Liver (tissue), 9 donors: ENCODE measurements around the gene CLMN. TPM values are rescaled to one million over a fixed set of nuclear protein-coding genes. Genes with fewer than 3 reads are reported as not detected.

ENCODE experiments used
- DNase-seq: peaks from one replicate; pipeline ENCODE4 v3.0.0-alpha.2; 2017; ENCODE audit warnings: low spot score
- H3K27ac ChIP-seq, 2 donors: one replicate each; pipeline ENCODE4 v1.7.0; 2013; ENCODE audit warnings: inconsistent platforms in 2 of 2, low read length in 2 of 2, control low read depth in 1 of 2, low read depth in 1 of 2, mild to moderate bottlenecking in 1 of 2
- H3K27me3 ChIP-seq, 4 donors: one replicate each; pipeline versions ENCODE4 v1.6.1 to v1.7.0; 2013; ENCODE audit warnings: low read length in 3 of 4, inconsistent platforms in 1 of 4, mild to moderate bottlenecking in 1 of 4, moderate library complexity in 1 of 4; ENCODE audit not compliant: control insufficient read depth in 4 of 4, insufficient read depth in 4 of 4
- H3K36me3 ChIP-seq, 4 donors: one replicate each; pipeline versions ENCODE4 v1.6.1 to v1.7.0; 2013; ENCODE audit warnings: low read length in 3 of 4, mild to moderate bottlenecking in 3 of 4, low read depth in 1 of 4, moderate library complexity in 1 of 4; ENCODE audit not compliant: control insufficient read depth in 4 of 4, insufficient read depth in 3 of 4
- H3K4me1 ChIP-seq, 4 donors: one replicate each; pipeline versions ENCODE4 v1.6.1 to v1.7.0; 2013; ENCODE audit warnings: low read length in 3 of 4, mild to moderate bottlenecking in 3 of 4, moderate library complexity in 1 of 4; ENCODE audit not compliant: control insufficient read depth in 4 of 4, insufficient read depth in 4 of 4
- H3K4me3 ChIP-seq, 3 donors: one replicate each; pipeline versions ENCODE4 v1.6.1 to v1.7.0; 2013; ENCODE audit warnings: low read length in 3 of 3, control low read depth in 1 of 3, low read depth in 1 of 3, mild to moderate bottlenecking in 1 of 3
- H3K9ac ChIP-seq, 2 donors: one replicate each; pipeline ENCODE4 v1.7.0; 2013; ENCODE audit warnings: low read length in 2 of 2, mild to moderate bottlenecking in 2 of 2, moderate library complexity in 2 of 2, control low read depth in 1 of 2, low read depth in 1 of 2
- H3K9me3 ChIP-seq, 4 donors: one replicate each; pipeline versions ENCODE4 v1.6.1 to v1.7.0; 2013; ENCODE audit warnings: low read length in 3 of 4; ENCODE audit not compliant: control insufficient read depth in 4 of 4
- ATF3 ChIP-seq: IDR thresholded peaks from 2 replicates; pipeline ENCODE4 v1.6.1; 2016; ENCODE audit warnings: antibody characterized with exemption
- CTCF ChIP-seq: fragments of 150-350 bp; IDR thresholded peaks from 2 replicates; pipeline ENCODE4 v1.5.1; 2017; ENCODE audit warnings: improper control_type of control experiment, low read depth, low read length; ENCODE audit not compliant: missing input control
- EGR1 ChIP-seq, 2 donors: IDR thresholded peaks; 2 replicates each; pipeline ENCODE4 v1.6.1; 2016 to 2018; ENCODE audit warnings: antibody characterized with exemption in 2 of 2, low read depth in 2 of 2
- FOXA1 ChIP-seq: IDR thresholded peaks from 2 replicates; pipeline ENCODE4 v1.6.1; 2016; ENCODE audit warnings: antibody characterized with exemption
- FOXA2 ChIP-seq: IDR thresholded peaks from 2 replicates; pipeline ENCODE4 v1.6.1; 2016; ENCODE audit warnings: antibody characterized with exemption
- GABPA ChIP-seq, 2 donors: IDR thresholded peaks in 1 of 2; conservative IDR thresholded peaks in 1 of 2; 2 replicates each; pipeline ENCODE4 v1.6.1; 2016; ENCODE audit warnings: antibody characterized with exemption in 2 of 2, mild to moderate bottlenecking in 1 of 2, moderate library complexity in 1 of 2
- HNF4A ChIP-seq, 2 donors: conservative IDR thresholded peaks; 2 replicates each; pipeline ENCODE4 v1.6.1; 2016; ENCODE audit warnings: antibody characterized with exemption in 2 of 2, mild to moderate bottlenecking in 2 of 2
- HNF4G ChIP-seq: IDR thresholded peaks from 2 replicates; pipeline ENCODE4 v1.6.1; 2016; ENCODE audit warnings: antibody characterized with exemption
- JUND ChIP-seq, 2 donors: IDR thresholded peaks; 2 replicates each; pipeline ENCODE4 v1.6.1; 2016; ENCODE audit warnings: antibody characterized with exemption in 2 of 2
- MAX ChIP-seq: IDR thresholded peaks from 2 replicates; pipeline ENCODE4 v1.6.1; 2016; ENCODE audit warnings: antibody characterized with exemption
- NR2F2 ChIP-seq: IDR thresholded peaks from 2 replicates; pipeline ENCODE4 v1.6.1; 2016; ENCODE audit warnings: antibody characterized with exemption
- RAD21 ChIP-seq, 2 donors: IDR thresholded peaks; 2 replicates each; pipeline ENCODE4 v1.6.1; 2016; ENCODE audit warnings: antibody characterized with exemption in 2 of 2, mild to moderate bottlenecking in 2 of 2
- REST ChIP-seq: IDR thresholded peaks from 2 replicates; pipeline ENCODE4 v1.6.1; 2016; ENCODE audit warnings: antibody characterized with exemption, mild to moderate bottlenecking
- RXRA ChIP-seq, 2 donors: IDR thresholded peaks; 2 replicates each; pipeline ENCODE4 v1.6.1; 2017 to 2018; ENCODE audit warnings: antibody characterized with exemption in 2 of 2, mild to moderate bottlenecking in 1 of 2
- SP1 ChIP-seq: IDR thresholded peaks from 2 replicates; pipeline ENCODE4 v1.6.1; 2018; ENCODE audit warnings: antibody characterized with exemption, mild to moderate bottlenecking
- TAF1 ChIP-seq: conservative IDR thresholded peaks from 2 replicates; pipeline ENCODE4 v1.6.1; 2016; ENCODE audit warnings: antibody characterized with exemption, mild to moderate bottlenecking
- YY1 ChIP-seq: IDR thresholded peaks from 2 replicates; pipeline ENCODE4 v1.6.1; 2016; ENCODE audit warnings: antibody characterized with exemption, mild to moderate bottlenecking
- ZBTB33 ChIP-seq: IDR thresholded peaks from 2 replicates; pipeline ENCODE4 v1.6.1; 2016; ENCODE audit warnings: antibody characterized with exemption
- WGBS: extraction: QIAGEN DNeasy Blood & Tissue Kit; methylation state at CpG from one replicate; pipeline ENCODE4 v1.1.7; 2013; 5-methylcytosine and 5-hydroxymethylcytosine counted together
- polyA plus RNA-seq, 2 donors: library from polyadenylated mRNA; stranded (reverse) in 1 of 2; unstranded in 1 of 2; fragments of 200-250 nt in 1 of 2; fragments of >200 nt in 1 of 2; fragmentation: Nextera tagmentation in 1 of 2; extraction: Ambion mirVana in 1 of 2; gene quantifications; one replicate each; pipeline versions ENCODE4 v1.2.1 to v1.2.3, GENCODE V29; 2013 to 2015
- total RNA-seq, 2 donors: library from RNA; depleted of rRNA; stranded (reverse); fragments of >200 nt; gene quantifications; one replicate each; pipeline ENCODE4 v1.2.3, GENCODE V29; 2014
- donor health status: healthy.
- donor health status: healthy.
- donor health status: healthy.
- donor health status: healthy.
- donor health status: healthy.

CLMN gene
- total and polyA plus RNA-seq, 4 donors = 6.0 to 41.1 (median 24.1) TPM

GRCh38 chr14:95264271-95264973 lies 55.3 kb downstream of the CLMN start:
- 90% methylated on average over 10 of the region's 10 CpGs for WGBS
- Histone ChIP-seq H3K9ac (peak overlapping the region in 1 of 2 donors; percentile 6), H3K4me1 (peaks cover 5 to 36% (median 19%) of the 10 kb centered on the region in 4 donors), H3K27ac (peak overlapping the region; percentile 76 to 86), H3K9me3 (no peaks in the 10 kb centered on the region), H3K4me3 (no peak overlapping the region), H3K27me3 (no peaks in the 10 kb centered on the region), H3K36me3 (no peaks in the 10 kb centered on the region)
- TF ChIP-seq GABPA (IDR thresholded peaks at IDR 0.05 in 1 of 2, conservative IDR thresholded peaks at IDR 0.05 in 1 of 2) (no peak), SP1 (no peak), HNF4G (no peak), RXRA (IDR thresholded peaks at IDR 0.05) (no peak), MAX (no peak), REST (no peak), EGR1 (IDR thresholded peaks at IDR 0.05; ENCODE audit: low read depth in 2 of 2) (no peak), HNF4A (conservative IDR thresholded peaks at IDR 0.05) (no peak), RAD21 (IDR thresholded peaks at IDR 0.05) (no peak), YY1 (no peak), ZBTB33 (no peak), FOXA2 (no peak), NR2F2 (no peak), JUND (IDR thresholded peaks at IDR 0.05) (no peak), FOXA1 (no peak), CTCF (no peak), TAF1 (no peak), ATF3 (no peak)
- no peak for DNase-seq
